Measurements from ENCODE around the gene EHBP1L1. TPM values are rescaled to one million over a fixed set of nuclear protein-coding genes. Genes with fewer than 3 reads are reported as not detected.

The EHBP1L1 gene
- total and polyA plus RNA-seq, 2 of the 8 experiments (the other 6 are each of a cell fraction or from before 2014, with no cell fraction given), result 4.3 to 6.6 TPM

DNA sequence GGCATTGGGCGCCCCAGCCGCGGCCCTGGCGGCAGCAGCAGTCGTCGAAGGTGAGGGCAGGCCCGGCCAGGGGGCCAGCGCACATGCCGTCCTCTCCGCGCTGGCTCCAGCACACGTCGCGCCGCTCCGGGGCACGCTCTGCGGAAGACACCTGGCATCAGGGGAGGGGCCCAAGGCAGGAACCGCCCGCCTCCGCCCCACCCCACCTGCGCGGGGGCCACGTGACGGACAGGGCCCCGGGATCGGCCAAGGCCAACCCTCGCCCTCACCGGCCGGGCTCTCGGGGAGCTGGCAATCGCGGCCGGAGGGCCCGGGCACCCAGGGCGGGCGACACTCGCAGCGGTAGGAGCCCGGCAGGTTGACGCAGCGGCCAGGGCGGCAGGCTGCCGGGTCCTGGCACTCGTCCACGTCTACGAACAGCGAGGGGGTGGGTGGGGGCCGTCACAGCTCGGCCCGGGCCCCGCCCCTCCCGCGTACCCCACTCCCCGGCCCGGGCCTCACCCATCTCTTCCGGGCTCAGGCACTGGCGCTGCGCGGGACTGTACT lies 36.0 kb upstream of the EHBP1L1 start (continued):
- TF ChIP-seq, protein P1, sequence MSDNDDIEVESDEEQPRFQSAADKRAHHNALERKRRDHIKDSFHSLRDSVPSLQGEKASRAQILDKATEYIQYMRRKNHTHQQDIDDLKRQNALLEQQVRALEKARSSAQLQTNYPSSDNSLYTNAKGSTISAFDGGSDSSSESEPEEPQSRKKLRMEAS (IDR thresholded peaks at IDR 0.05), result peak; percentile 98
- TF ChIP-seq SUZ12 (IDR thresholded peaks at IDR 0.05; ENCODE audit: low read length), result peak; percentile 56
- TF ChIP-seq, protein P2, sequence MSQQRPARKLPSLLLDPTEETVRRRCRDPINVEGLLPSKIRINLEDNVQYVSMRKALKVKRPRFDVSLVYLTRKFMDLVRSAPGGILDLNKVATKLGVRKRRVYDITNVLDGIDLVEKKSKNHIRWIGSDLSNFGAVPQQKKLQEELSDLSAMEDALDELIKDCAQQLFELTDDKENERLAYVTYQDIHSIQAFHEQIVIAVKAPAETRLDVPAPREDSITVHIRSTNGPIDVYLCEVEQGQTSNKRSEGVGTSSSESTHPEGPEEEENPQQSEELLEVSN (IDR thresholded peaks at IDR 0.05), result peak; percentile 95
